H9 (cell line): ENCODE data around the gene TBC1D2. TPM values are rescaled to one million over a fixed set of nuclear protein-coding genes. Genes with fewer than 3 reads are reported as not detected.

Source experiments
- DNase-seq: peaks from one replicate; pipeline ENCODE4 v3.0.0-alpha.2; 2017
- H2AFZ ChIP-seq: one replicate; pipeline ENCODE4 v1.6.1; 2013; ENCODE audit warnings: mild to moderate bottlenecking, low read length, control low read depth, moderate library complexity
- H2AK5ac ChIP-seq: 2 replicates; pipeline ENCODE4 v1.6.1; 2013; ENCODE audit warnings: low read length, control low read depth, mixed read lengths; ENCODE audit not compliant: insufficient read length
- H2BK120ac ChIP-seq: one replicate; pipeline ENCODE4 v1.6.1; 2013; ENCODE audit warnings: low read depth, mild to moderate bottlenecking, low read length, control low read depth, inconsistent platforms; ENCODE audit not compliant: poor library complexity, severe bottlenecking
- H2BK12ac ChIP-seq: 2 replicates; pipeline ENCODE4 v1.6.1; 2013; ENCODE audit warnings: low read length, control low read depth, mixed read lengths, low read depth; ENCODE audit not compliant: insufficient read length
- H2BK15ac ChIP-seq: 2 replicates; pipeline ENCODE4 v1.6.1; 2013; ENCODE audit warnings: low read depth, low read length, control low read depth
- H2BK20ac ChIP-seq: one replicate; pipeline ENCODE4 v1.6.1; 2013; ENCODE audit warnings: low read depth, mild to moderate bottlenecking, low read length, control low read depth, inconsistent platforms; ENCODE audit not compliant: poor library complexity, severe bottlenecking
- H2BK5ac ChIP-seq: 2 replicates; pipeline ENCODE4 v1.6.1; 2013; ENCODE audit warnings: low read length, control low read depth, mixed read lengths; ENCODE audit not compliant: insufficient read length
- H3K14ac ChIP-seq: 2 replicates; pipeline ENCODE4 v1.6.1; 2013; ENCODE audit warnings: low read length, control low read depth; ENCODE audit not compliant: insufficient read depth
- H3K18ac ChIP-seq: 2 replicates; pipeline ENCODE4 v1.6.1; 2013; ENCODE audit warnings: low read depth, mild to moderate bottlenecking, mixed read lengths, low read length, control low read depth; ENCODE audit not compliant: insufficient read length
- H3K23ac ChIP-seq: 2 replicates; pipeline ENCODE4 v1.6.1; 2013; ENCODE audit warnings: low read length, control low read depth, mixed read lengths, low read depth; ENCODE audit not compliant: insufficient read length
- H3K23me2 ChIP-seq: 2 replicates; pipeline ENCODE4 v1.6.1; 2013; ENCODE audit warnings: low read depth, mild to moderate bottlenecking, mixed read lengths, low read length, control low read depth; ENCODE audit not compliant: insufficient read length, poor library complexity, severe bottlenecking
- H3K27ac ChIP-seq: 2 replicates; pipeline ENCODE4 v1.5.1; 2013; ENCODE audit warnings: low read length, control low read depth, mixed read lengths, low read depth; ENCODE audit not compliant: insufficient read length
- H3K27me3 ChIP-seq: 2 replicates; pipeline ENCODE4 v1.6.1; 2013; ENCODE audit warnings: low read length, control low read depth, inconsistent platforms; ENCODE audit not compliant: insufficient read depth
- H3K4ac ChIP-seq: 2 replicates; pipeline ENCODE4 v1.6.1; 2013; ENCODE audit warnings: low read depth, mild to moderate bottlenecking, control low read depth, inconsistent platforms, low read length, moderate library complexity
- H3K4me1 ChIP-seq: 2 replicates; pipeline ENCODE4 v1.6.1; 2013; ENCODE audit warnings: low read length, control low read depth, inconsistent platforms; ENCODE audit not compliant: insufficient read depth
- H3K4me2 ChIP-seq: 2 replicates; pipeline ENCODE4 v1.6.1; 2013; ENCODE audit warnings: low read length, control low read depth, mixed read lengths; ENCODE audit not compliant: insufficient read length, insufficient read depth
- H3K56ac ChIP-seq: 2 replicates; pipeline ENCODE4 v1.6.1; 2013; ENCODE audit warnings: low read depth, mild to moderate bottlenecking, mixed read lengths, low read length, control low read depth; ENCODE audit not compliant: insufficient read length
- H3K79me1 ChIP-seq: 2 replicates; pipeline ENCODE4 v1.6.1; 2013; ENCODE audit warnings: low read depth, mild to moderate bottlenecking, moderate library complexity, low read length, control low read depth, inconsistent platforms; ENCODE audit not compliant: insufficient read depth, poor library complexity, severe bottlenecking
- H3K79me2 ChIP-seq: 2 replicates; pipeline ENCODE4 v1.6.1; 2013; ENCODE audit warnings: low read length, control low read depth, inconsistent platforms; ENCODE audit not compliant: insufficient read depth
- H3K9ac ChIP-seq: 2 replicates; pipeline ENCODE4 v1.6.1; 2013; ENCODE audit warnings: low read length, control low read depth, mixed read lengths; ENCODE audit not compliant: insufficient read length; ENCODE audit errors: extremely low read depth
- H3K9me3 ChIP-seq: one replicate; pipeline ENCODE4 v1.6.1; 2013; ENCODE audit warnings: low read depth, low read length, inconsistent platforms; ENCODE audit not compliant: control insufficient read depth
- H3T11ph ChIP-seq: one replicate; pipeline ENCODE4 v1.6.1; 2013; ENCODE audit warnings: mild to moderate bottlenecking, low read length, control low read depth, inconsistent platforms
- H4K20me1 ChIP-seq: one replicate; pipeline ENCODE4 v1.6.1; 2013; ENCODE audit not compliant: control insufficient read depth, insufficient read length, insufficient read depth
- H4K5ac ChIP-seq: 2 replicates; pipeline ENCODE4 v1.6.1; 2013; ENCODE audit warnings: low read depth, mild to moderate bottlenecking, mixed read lengths, low read length, control low read depth; ENCODE audit not compliant: insufficient read length
- H4K8ac ChIP-seq: replicated peaks from 2 replicates; pipeline ENCODE4 v1.6.1; 2013; ENCODE audit warnings: low read length, control low read depth, mixed read lengths, low read depth; ENCODE audit not compliant: insufficient read length
- H4K91ac ChIP-seq: 2 replicates; pipeline ENCODE4 v1.6.1; 2013; ENCODE audit warnings: low read depth, mild to moderate bottlenecking, moderate library complexity, mixed read lengths, low read length, control low read depth; ENCODE audit not compliant: insufficient read length
- H3K27ac Mint-ChIP-seq, 3 experiments: 2 replicates in 2 of 3; 3 replicates in 1 of 3; pipeline ENCODE4 v1.8.0; 2020 to 2021; ENCODE audit warnings: mixed read lengths in 3 of 3, mild to moderate bottlenecking in 1 of 3, moderate library complexity in 1 of 3
- H3K27me3 Mint-ChIP-seq: 2 replicates; pipeline ENCODE4 v1.8.0; 2021; ENCODE audit warnings: low read depth, mild to moderate bottlenecking, moderate library complexity, mixed read lengths
- H3K36me3 Mint-ChIP-seq, 3 experiments: 2 replicates in 2 of 3; 3 replicates in 1 of 3; pipeline ENCODE4 v1.8.0; 2020 to 2021; ENCODE audit warnings: low read depth in 3 of 3, mixed read lengths in 3 of 3; ENCODE audit not compliant: insufficient read depth in 1 of 3
- H3K4me1 Mint-ChIP-seq, 2 experiments: 2 replicates each; pipeline ENCODE4 v1.8.0; 2020; ENCODE audit warnings: mixed read lengths in 2 of 2
- H3K4me3 Mint-ChIP-seq, 2 experiments: 2 replicates in 1 of 2; 3 replicates in 1 of 2; pipeline ENCODE4 v1.8.0; 2020 to 2021; ENCODE audit warnings: mild to moderate bottlenecking in 2 of 2, mixed read lengths in 2 of 2, moderate library complexity in 1 of 2
- H3K9me3 Mint-ChIP-seq, 2 experiments: 2 replicates in 1 of 2; 3 replicates in 1 of 2; pipeline ENCODE4 v1.8.0; 2020; ENCODE audit warnings: mild to moderate bottlenecking in 2 of 2, mixed read lengths in 2 of 2, moderate library complexity in 1 of 2
- WGBS: extraction: QIAGEN DNeasy Blood & Tissue Kit; methylation state at CpG from one replicate; pipeline ENCODE4 v1.1.7; 2013; ENCODE audit warnings: missing lambda C conversion rate, low lambda C conversion rate, mixed read lengths; ENCODE audit not compliant: insufficient read length; ENCODE audit errors: extremely low coverage; 5-methylcytosine and 5-hydroxymethylcytosine counted together
- total RNA-seq: library from RNA; stranded (reverse); gene quantifications from 2 replicates; pipeline ENCODE4 v1.2.1, GENCODE V29; 2021
- TF ChIP-seq, protein P1 (sequence below): fragments of 200-600 bp; sonication (generic); conservative IDR thresholded peaks from 3 replicates; pipeline ENCODE4 v1.8.0; 2021; ENCODE audit warnings: antibody characterized with exemption, mild to moderate bottlenecking

Gene TBC1D2
- total RNA-seq, 1 experiment from 2014 or later, result 2.9 TPM

DNA sequence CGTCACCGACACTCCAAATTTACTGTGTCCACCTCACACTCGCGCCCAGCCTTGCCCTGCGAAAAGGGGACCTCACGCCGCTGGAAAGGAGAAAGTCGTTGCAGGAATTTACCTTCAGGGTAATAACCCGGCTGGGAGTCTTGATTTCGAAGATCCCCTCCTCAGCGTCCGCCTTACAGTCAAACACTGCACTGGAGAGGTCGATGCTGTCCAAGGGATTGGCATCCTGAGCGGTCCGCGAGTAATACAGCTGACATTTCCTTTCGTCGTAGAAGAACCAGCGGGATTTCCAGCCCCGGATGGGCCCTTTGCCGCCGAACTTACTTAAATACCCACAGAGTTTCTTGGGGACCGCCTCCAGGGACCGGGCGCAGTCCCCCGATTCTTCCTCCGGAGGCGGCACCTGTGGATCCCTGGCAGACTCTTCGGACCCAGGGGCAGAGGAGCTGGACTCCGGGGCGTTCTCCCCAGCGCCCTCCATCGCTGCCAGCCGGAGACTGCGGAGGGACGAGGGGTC lies 330 bp downstream of the TBC1D2 start:
- Histone ChIP-seq H4K91ac (no peak overlapping the region), H2BK12ac (no peak overlapping the region), H3K9me3 (no peaks in the 10 kb centered on the region), H3K18ac (no peak overlapping the region), H2BK5ac (no peak overlapping the region), H3K56ac (no peak overlapping the region), H3K79me1 (no peaks in the 10 kb centered on the region), H4K20me1 (peaks cover 3% of the 10 kb centered on the region), H2BK15ac (no peak overlapping the region), H3K9ac (peak overlapping the region; percentile 53), H2BK120ac (no peak overlapping the region), H4K5ac (no peak overlapping the region), H3T11ph (no peak overlapping the region), H3K23ac (no peak overlapping the region), H2AK5ac (no peak overlapping the region), H3K4me1 (peaks cover 3% of the 10 kb centered on the region), H3K23me2 (peaks cover 8% of the 10 kb centered on the region), H3K4ac (no peak overlapping the region), H3K27me3 (no peaks in the 10 kb centered on the region), H3K4me2 (peak overlapping the region; percentile 98), H2AFZ (no peak overlapping the region), H2BK20ac (no peak overlapping the region), H4K8ac (no peak overlapping the region), H3K79me2 (peaks cover 2% of the 10 kb centered on the region; the same call in 1 of the 2 replicates), H3K27ac (no peak overlapping the region), H3K14ac (no peak overlapping the region)
- H3K27me3 Mint-ChIP-seq, result peaks cover 4% of the 10 kb centered on the region
- TF ChIP-seq, protein P1, sequence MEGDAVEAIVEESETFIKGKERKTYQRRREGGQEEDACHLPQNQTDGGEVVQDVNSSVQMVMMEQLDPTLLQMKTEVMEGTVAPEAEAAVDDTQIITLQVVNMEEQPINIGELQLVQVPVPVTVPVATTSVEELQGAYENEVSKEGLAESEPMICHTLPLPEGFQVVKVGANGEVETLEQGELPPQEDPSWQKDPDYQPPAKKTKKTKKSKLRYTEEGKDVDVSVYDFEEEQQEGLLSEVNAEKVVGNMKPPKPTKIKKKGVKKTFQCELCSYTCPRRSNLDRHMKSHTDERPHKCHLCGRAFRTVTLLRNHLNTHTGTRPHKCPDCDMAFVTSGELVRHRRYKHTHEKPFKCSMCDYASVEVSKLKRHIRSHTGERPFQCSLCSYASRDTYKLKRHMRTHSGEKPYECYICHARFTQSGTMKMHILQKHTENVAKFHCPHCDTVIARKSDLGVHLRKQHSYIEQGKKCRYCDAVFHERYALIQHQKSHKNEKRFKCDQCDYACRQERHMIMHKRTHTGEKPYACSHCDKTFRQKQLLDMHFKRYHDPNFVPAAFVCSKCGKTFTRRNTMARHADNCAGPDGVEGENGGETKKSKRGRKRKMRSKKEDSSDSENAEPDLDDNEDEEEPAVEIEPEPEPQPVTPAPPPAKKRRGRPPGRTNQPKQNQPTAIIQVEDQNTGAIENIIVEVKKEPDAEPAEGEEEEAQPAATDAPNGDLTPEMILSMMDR, result no peak
- peak overlapping the region in 1 of 3 experiments; percentile 31; a peak in 1 of 7 replicates for H3K27ac Mint-ChIP-seq
- no CpG with 5 or more reads among the region's 36 CpGs for WGBS
- no peak for DNase-seq
- peaks cover 22 to 29% of the 10 kb centered on the region in 2 experiments for H3K4me1 Mint-ChIP-seq
- H3K4me3 Mint-ChIP-seq, result peak overlapping the region; percentile 84 to 85
- H3K9me3 Mint-ChIP-seq, result no peaks in the 10 kb centered on the region
- H3K36me3 Mint-ChIP-seq, result peaks cover 0 to 4% (median 0%) of the 10 kb centered on the region in 3 experiments; a peak in 2 of 7 replicates
